K562 (cell line): ENCODE measurements around the gene USP37. TPM values are rescaled to one million over a fixed set of nuclear protein-coding genes. Genes with fewer than 3 reads are reported as not detected.

Source experiments
- ATAC-seq: fragments of 200-7000 bp; cut with Tn5 transposase; 3 replicates; pipeline ENCODE4 v1.9.1; 2020; ENCODE audit warnings: moderate library complexity
- BruUV-seq: library from RNA; stranded (reverse); fragments of 400-500 nt; replicated peaks from 2 replicates; lab custom pipeline; 2021; lab: Mats Ljungman, UMichigan
- CTCF ChIA-PET: fragments of 300-600 bp; formaldehyde crosslinking; extraction: SDS; loops from one replicate; lab custom pipeline; 2021; ENCODE audit warnings: low intra/inter-chr PET ratio; lab: Yijun Ruan, JAX
- POLR2A ChIA-PET: fragments of 300-600, 350-650 bp; sonication (Branson Sonifier 250); formaldehyde crosslinking; extraction: SDS; loops from one replicate; lab custom pipeline; 2021; ENCODE audit warnings: antibody characterized with exemption, inconsistent platforms; lab: Yijun Ruan, JAX
- DNase-seq, 4 experiments: peaks; one replicate each; pipeline versions ENCODE4 v3.0.0 to v3.0.0-alpha.2; 2011 to 2018; ENCODE audit warnings: low spot score in 3 of 4, mixed read lengths in 3 of 4; ENCODE audit errors: extremely low read depth in 1 of 4
- FAIRE-seq: peaks from 2 replicates; lab custom pipeline; 2011; peaks lifted over from hg19 to GRCh38; lab: Jason Lieb, UNC
- H2AFZ ChIP-seq: 2 replicates; pipeline ENCODE4 v1.6.0; 2011; ENCODE audit warnings: low read depth, low read length, control low read depth, inconsistent platforms
- H3K27ac ChIP-seq: fragments of 200-600 bp; 3 replicates; pipeline ENCODE4 v1.8.0; 2011; ENCODE audit warnings: low read depth, mild to moderate bottlenecking, control low read depth, inconsistent platforms, low read length, moderate library complexity, mixed read lengths; ENCODE audit errors: extremely low read depth
- H3K27me3 ChIP-seq, 2 experiments: fragments of 300-600 bp in 1 of 2; 2 replicates in 1 of 2; 3 replicates in 1 of 2; pipeline versions ENCODE4 v1.6.0 to v1.8.0; 2011; ENCODE audit warnings: inconsistent platforms in 2 of 2, low read length in 2 of 2, mild to moderate bottlenecking in 1 of 2, mixed read lengths in 1 of 2, moderate library complexity in 1 of 2; ENCODE audit not compliant: control insufficient read depth in 2 of 2, insufficient read depth in 2 of 2
- H3K36me3 ChIP-seq: fragments of 300-600 bp; 3 replicates; pipeline ENCODE4 v1.8.0; 2011; ENCODE audit warnings: mild to moderate bottlenecking, low read length, inconsistent platforms; ENCODE audit not compliant: control insufficient read depth, insufficient read depth
- H3K4me1 ChIP-seq, 2 experiments: fragments of 200-600 bp in 1 of 2; replicated peaks in 1 of 2; 2 replicates in 1 of 2; 3 replicates in 1 of 2; pipeline versions ENCODE4 v1.5.1 to v1.8.0; 2011; ENCODE audit warnings: inconsistent platforms in 2 of 2, low read length in 2 of 2, mild to moderate bottlenecking in 1 of 2, mixed read lengths in 1 of 2, moderate library complexity in 1 of 2; ENCODE audit not compliant: control insufficient read depth in 2 of 2, insufficient read depth in 2 of 2
- H3K4me2 ChIP-seq: 2 replicates; pipeline ENCODE4 v1.6.1; 2011; ENCODE audit warnings: low read length, control low read depth, inconsistent platforms, mixed read lengths; ENCODE audit not compliant: insufficient read depth
- H3K4me3 ChIP-seq: fragments of 200-600 bp; sonication (generic), shearing (Covaris generic); 2 replicates; pipeline ENCODE4 v1.5.1; 2016; ENCODE audit warnings: control low read depth, inconsistent platforms
- H3K79me2 ChIP-seq: fragments of 200-600 bp; 3 replicates; pipeline ENCODE4 v1.8.0; 2011; ENCODE audit warnings: low read length, inconsistent platforms; ENCODE audit not compliant: control insufficient read depth, insufficient read depth
- H3K9ac ChIP-seq, 2 experiments: 2 replicates each; pipeline versions ENCODE4 v1.6.0 to v1.6.1; 2011; ENCODE audit warnings: low read depth in 2 of 2, low read length in 2 of 2, control low read depth in 1 of 2, inconsistent platforms in 1 of 2, mild to moderate bottlenecking in 1 of 2, mixed read lengths in 1 of 2; ENCODE audit not compliant: insufficient read depth in 1 of 2
- H3K9me1 ChIP-seq: one replicate; pipeline ENCODE4 v1.6.0; 2011; ENCODE audit warnings: inconsistent platforms, mild to moderate bottlenecking, low read length, moderate library complexity; ENCODE audit not compliant: control insufficient read depth, insufficient read depth
- H3K9me3 ChIP-seq: replicated peaks from 2 replicates; pipeline ENCODE4 v1.5.1; 2011; ENCODE audit warnings: low read depth, low read length, inconsistent platforms; ENCODE audit not compliant: control insufficient read depth, insufficient read depth
- H4K20me1 ChIP-seq: replicated peaks from 2 replicates; pipeline ENCODE4 v1.6.1; 2011; ENCODE audit warnings: low read length, inconsistent platforms, mixed read lengths; ENCODE audit not compliant: control insufficient read depth, insufficient read depth
- ARHGAP35 ChIP-seq: fragments of 450-650 bp; IDR thresholded peaks from 2 replicates; pipeline ENCODE4 v1.6.1; 2018; ENCODE audit not compliant: partially characterized antibody
- C11orf30 ChIP-seq: fragments of 450-650 bp; IDR thresholded peaks from 2 replicates; pipeline ENCODE4 v1.6.1; 2016; ENCODE audit warnings: low read depth, mild to moderate bottlenecking
- CLOCK ChIP-seq: fragments of 250-450 bp; sonication (Bioruptor Pico); IDR thresholded peaks from 2 replicates; pipeline ENCODE4 v1.4.0; 2020; ENCODE audit warnings: mild to moderate bottlenecking, moderate library complexity, borderline replicate concordance
- CREM ChIP-seq: IDR thresholded peaks from 2 replicates; pipeline ENCODE4 v1.6.1; 2014; ENCODE audit warnings: antibody characterized with exemption, low read depth
- ELF2 ChIP-seq: fragments of 250-450 bp; sonication (Bioruptor Pico); IDR thresholded peaks from 2 replicates; pipeline ENCODE4 v1.5.0; 2021; ENCODE audit warnings: mild to moderate bottlenecking
- GTF2F1 ChIP-seq: IDR thresholded peaks from 2 replicates; pipeline ENCODE4 v1.6.1; 2011; ENCODE audit warnings: low read depth, low read length, improper control_type of control experiment
- MAFF ChIP-seq: IDR thresholded peaks from 2 replicates; pipeline ENCODE4 v1.6.1; 2012; ENCODE audit warnings: low read length, improper control_type of control experiment
- MYNN ChIP-seq, 2 experiments: sonication (generic); formaldehyde crosslinking in 1 of 2; IDR thresholded peaks; 2 replicates each; pipeline versions ENCODE4 v1.5.0 to v1.6.1; 2016 to 2020; ENCODE audit warnings: antibody characterized with exemption in 1 of 2, missing genetic modification reagents in 1 of 2
- NFIX ChIP-seq: fragments of 250-450 bp; sonication (Bioruptor Pico); IDR thresholded peaks from 2 replicates; pipeline ENCODE4 v1.4.0; 2020; ENCODE audit warnings: low read depth, mild to moderate bottlenecking, moderate library complexity
- POLR2B ChIP-seq: fragments of 450-650 bp; IDR thresholded peaks from 2 replicates; pipeline ENCODE4 v1.6.1; 2018; ENCODE audit warnings: low read depth; ENCODE audit not compliant: partially characterized antibody
- RBFOX2 ChIP-seq: fragments of 200-400 bp; formaldehyde crosslinking; IDR thresholded peaks from 2 replicates; pipeline ENCODE4 v1.6.1; 2017; ENCODE audit warnings: low read depth, mild to moderate bottlenecking, low read length, moderate library complexity
- XRCC5 ChIP-seq: fragments of 200-400 bp; formaldehyde crosslinking; IDR thresholded peaks from 2 replicates; pipeline ENCODE4 v1.6.1; 2017; ENCODE audit warnings: low read depth, mild to moderate bottlenecking, low read length
- ZBTB1 ChIP-seq: sonication (generic); formaldehyde crosslinking; IDR thresholded peaks from 2 replicates; pipeline ENCODE4 v1.8.1; 2023; ENCODE audit warnings: missing genetic modification reagents, low read depth, mild to moderate bottlenecking, borderline replicate concordance
- ZBTB34 ChIP-seq: fragments of 250-450 bp; sonication (Bioruptor Pico); IDR thresholded peaks from 2 replicates; pipeline ENCODE4 v1.8.0; 2021; ENCODE audit warnings: mild to moderate bottlenecking, moderate library complexity
- WGBS: fragments of 100-300 bp; shearing (Covaris generic); methylation state at CpG from one replicate; pipeline ENCODE4 v1.1.6; 2016; ENCODE audit warnings: low coverage, mixed read lengths; ENCODE audit not compliant: insufficient coverage; ENCODE audit errors: missing lambda C conversion rate; 5-methylcytosine and 5-hydroxymethylcytosine counted together
- in situ Hi-C: fragments of 300-500 bp; cut with MboI; formaldehyde crosslinking; loops from 4 replicates; pipeline ENCODE4 v1.15.0; 2018; ENCODE audit warnings: inconsistent platforms, mixed read lengths
- intact Hi-C: fragments of 100-400 bp; cut with micrococcal nuclease; formaldehyde crosslinking; loops from 2 replicates; pipeline ENCODE4 v1.14.2; 2022
- polyA plus RNA-seq, 8 experiments: library from polyadenylated mRNA; depleted of rRNA in 4 of 8; stranded (reverse) in 5 of 8; unstranded in 3 of 8; fragments of >200 nt; fragmentation: Nextera tagmentation in 2 of 8; fragmentation: Illumina TruSeq in 1 of 8; extraction: Ambion mirVana in 2 of 8; extraction: Trizol in 1 of 8; gene quantifications; 2 replicates each; pipeline versions ENCODE4 v1.2.1 to v1.2.3, GENCODE V29; 2011 to 2014; ENCODE audit warnings: inconsistent platforms in 1 of 8, missing spikeins in 1 of 8
- total RNA-seq, 7 experiments: library from RNA; depleted of rRNA in 6 of 7; stranded (reverse); fragments of >200 nt in 6 of 7; fragmentation: Illumina TruSeq in 2 of 7; extraction: Trizol in 2 of 7; gene quantifications; 2 replicates each; pipeline versions ENCODE4 v1.2.1 to v1.2.3, GENCODE V29; 2011 to 2021; ENCODE audit warnings: low replicate concordance in 1 of 7

The USP37 gene
- total and polyA plus RNA-seq, 9 of the 15 experiments (the other 6 are each of a cell fraction or from before 2014, with no cell fraction given): 2.0 to 14.2 (median 8.5) TPM

GRCh38 chr2:218456849-218457248 lies 111.3 kb downstream of the USP37 start:
- Histone ChIP-seq H3K4me2 (no peak overlapping the region), H3K27ac (no peak overlapping the region), H3K9me1 (no peaks in the 10 kb centered on the region), H3K36me3 (peaks cover 54% of the 10 kb centered on the region), H3K4me3 (no peak overlapping the region), H3K9ac (no peak overlapping the region), H3K27me3 (no peaks in the 10 kb centered on the region), H3K79me2 (no peaks in the 10 kb centered on the region), H3K4me1 (peaks cover 0 to 3% of the 10 kb centered on the region in 2 experiments; a peak in 2 of 5 replicates), H4K20me1 (no peaks in the 10 kb centered on the region), H3K9me3 (no peaks in the 10 kb centered on the region), H2AFZ (no peak overlapping the region)
- WGBS: 96% methylated on average over 3 of the region's 3 CpGs
- intact Hi-C loops (no loop called here), in situ Hi-C loops (no loop called here)
- DNase-seq: no peak
- FAIRE-seq: no peak
- no TSS peak for BruUV-seq
- ChIA-PET POLR2A (interaction anchor here (1.0 kb wide), 1 partner anchor 17 kb away, joined by 3 read pairs; no protein-coding TSS in a partner anchor), CTCF (no interaction called here)
- ATAC-seq: no peak
- TF ChIP-seq GTF2F1: no peak
- TF ChIP-seq ZBTB34 (CRISPR knock-in tag): no peak
- TF ChIP-seq ZBTB1 (CRISPR knock-in tag): no peak
- TF ChIP-seq MAFF: peak; percentile 35; the same call in 1 of the 2 replicates
- TF ChIP-seq POLR2B: no peak
- TF ChIP-seq ARHGAP35: no peak
- no peak for TF ChIP-seq ELF2 (CRISPR knock-in tag)
- TF ChIP-seq MYNN (IDR thresholded peaks at IDR 0.05): no peak
- no peak for TF ChIP-seq MYNN (CRISPR knock-in tag; IDR thresholded peaks at IDR 0.05)
- TF ChIP-seq NFIX: no peak
- peak; percentile 70 for TF ChIP-seq C11orf30
- TF ChIP-seq RBFOX2: no peak
- TF ChIP-seq CREM: no peak
- no peak for TF ChIP-seq XRCC5
- no peak for TF ChIP-seq CLOCK (CRISPR knock-in tag)
